ENCODE results near the gene TGIF1. TPM values are rescaled to one million over a fixed set of nuclear protein-coding genes. Genes with fewer than 3 reads are reported as not detected.

The TGIF1 gene
- total RNA-seq, 4 donors from 2014 or later, result 48.2 to 142 (median 64.0) TPM

DNA sequence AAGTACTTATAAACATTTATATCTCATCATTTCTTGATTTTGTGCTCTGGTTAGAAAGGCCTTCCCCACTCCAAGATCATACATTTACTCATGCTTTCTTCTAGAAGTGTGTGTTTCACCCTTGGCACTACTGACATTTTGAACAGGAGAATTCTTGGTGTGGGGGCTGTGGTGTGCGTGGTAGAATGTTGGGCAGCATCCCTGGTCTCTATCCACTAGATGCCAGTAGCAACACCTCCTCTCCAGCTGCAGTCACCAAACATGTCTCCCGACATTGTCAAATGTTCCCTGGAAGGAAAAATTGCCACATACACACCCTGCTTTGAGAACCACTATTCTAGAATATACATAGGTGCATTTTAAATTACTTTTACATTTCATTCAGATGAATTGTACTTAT lies 8.7 kb upstream of the TGIF1 start:
- TF ChIP-seq, protein P1, sequence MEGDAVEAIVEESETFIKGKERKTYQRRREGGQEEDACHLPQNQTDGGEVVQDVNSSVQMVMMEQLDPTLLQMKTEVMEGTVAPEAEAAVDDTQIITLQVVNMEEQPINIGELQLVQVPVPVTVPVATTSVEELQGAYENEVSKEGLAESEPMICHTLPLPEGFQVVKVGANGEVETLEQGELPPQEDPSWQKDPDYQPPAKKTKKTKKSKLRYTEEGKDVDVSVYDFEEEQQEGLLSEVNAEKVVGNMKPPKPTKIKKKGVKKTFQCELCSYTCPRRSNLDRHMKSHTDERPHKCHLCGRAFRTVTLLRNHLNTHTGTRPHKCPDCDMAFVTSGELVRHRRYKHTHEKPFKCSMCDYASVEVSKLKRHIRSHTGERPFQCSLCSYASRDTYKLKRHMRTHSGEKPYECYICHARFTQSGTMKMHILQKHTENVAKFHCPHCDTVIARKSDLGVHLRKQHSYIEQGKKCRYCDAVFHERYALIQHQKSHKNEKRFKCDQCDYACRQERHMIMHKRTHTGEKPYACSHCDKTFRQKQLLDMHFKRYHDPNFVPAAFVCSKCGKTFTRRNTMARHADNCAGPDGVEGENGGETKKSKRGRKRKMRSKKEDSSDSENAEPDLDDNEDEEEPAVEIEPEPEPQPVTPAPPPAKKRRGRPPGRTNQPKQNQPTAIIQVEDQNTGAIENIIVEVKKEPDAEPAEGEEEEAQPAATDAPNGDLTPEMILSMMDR (IDR thresholded peaks at IDR 0.05), result peak; percentile 33 to 49 (median 44)
- no peak for TF ChIP-seq POLR2A (IDR thresholded peaks at IDR 0.05; ENCODE audit: low read depth)
- H3K27ac ChIP-seq (replicated peaks in 1 of 4), result no peak overlapping the region
- no peak overlapping the region for H3K4me3 ChIP-seq
- H3K36me3 ChIP-seq, result no peaks in the 10 kb centered on the region
- intact Hi-C loops (cut with DNase I), result loop anchor here (10.0 kb wide), 2 partner anchors 96 to 786 kb away; partner anchors contain the start of gene SMCHD1
- peaks cover 0 to 7% (median 3%) of the 10 kb centered on the region in 4 donors for H3K4me1 ChIP-seq
- H3K9me3 ChIP-seq, result no peaks in the 10 kb centered on the region
- no peaks in the 10 kb centered on the region for H3K27me3 ChIP-seq
- WGBS, result 20% methylated on average over 2 of the region's 2 CpGs
- no peak for DNase-seq (ENCODE audit: extremely low spot score)

GRCh38 chr18:3442919-3443318 lies 7.1 kb upstream of the TGIF1 start:
- no peaks in the 10 kb centered on the region for H3K27me3 ChIP-seq
- peaks cover 9 to 16% (median 15%) of the 10 kb centered on the region in 4 donors for H3K4me1 ChIP-seq
- no peak for DNase-seq (ENCODE audit: extremely low spot score)
- H3K4me3 ChIP-seq, result no peak overlapping the region
- TF ChIP-seq, protein P1 (IDR thresholded peaks at IDR 0.05), result no peak
- TF ChIP-seq POLR2AphosphoS5 (IDR thresholded peaks at IDR 0.05), result no peak
- no peak for TF ChIP-seq EP300 (IDR thresholded peaks at IDR 0.05)
- TF ChIP-seq POLR2A (IDR thresholded peaks at IDR 0.05; ENCODE audit: low read depth), result no peak
- no peak overlapping the region for H3K27ac ChIP-seq (replicated peaks in 1 of 4)
- intact Hi-C loops (cut with DNase I), result loop anchor here (10.0 kb wide), 2 partner anchors 98 to 788 kb away; partner anchors contain the start of gene SMCHD1
- no peaks in the 10 kb centered on the region for H3K36me3 ChIP-seq
- WGBS, result 63% methylated on average over 4 of the region's 4 CpGs
- no peaks in the 10 kb centered on the region for H3K9me3 ChIP-seq

GRCh38 chr18:3444296-3444695 lies 5.7 kb upstream of the TGIF1 start:
- Histone ChIP-seq H3K4me1 (peaks cover 9 to 16% (median 15%) of the 10 kb centered on the region in 4 donors), H3K36me3 (no peaks in the 10 kb centered on the region), H3K9me3 (no peaks in the 10 kb centered on the region), H3K27me3 (no peaks in the 10 kb centered on the region), H3K27ac (replicated peaks in 1 of 4) (no peak overlapping the region), H3K4me3 (no peak overlapping the region)
- WGBS, result 95% methylated on average over 3 of the region's 3 CpGs
- no peak for DNase-seq (ENCODE audit: extremely low spot score)
- intact Hi-C loops (cut with DNase I), result loop anchor here (10.0 kb wide), 2 partner anchors 99 to 789 kb away; partner anchors contain the start of gene SMCHD1
- TF ChIP-seq POLR2A (IDR thresholded peaks at IDR 0.05; ENCODE audit: low read depth) (no peak), POLR2AphosphoS5 (IDR thresholded peaks at IDR 0.05) (no peak), EP300 (IDR thresholded peaks at IDR 0.05) (no peak)
- TF ChIP-seq, protein P1 (IDR thresholded peaks at IDR 0.05), result no peak

DNA sequence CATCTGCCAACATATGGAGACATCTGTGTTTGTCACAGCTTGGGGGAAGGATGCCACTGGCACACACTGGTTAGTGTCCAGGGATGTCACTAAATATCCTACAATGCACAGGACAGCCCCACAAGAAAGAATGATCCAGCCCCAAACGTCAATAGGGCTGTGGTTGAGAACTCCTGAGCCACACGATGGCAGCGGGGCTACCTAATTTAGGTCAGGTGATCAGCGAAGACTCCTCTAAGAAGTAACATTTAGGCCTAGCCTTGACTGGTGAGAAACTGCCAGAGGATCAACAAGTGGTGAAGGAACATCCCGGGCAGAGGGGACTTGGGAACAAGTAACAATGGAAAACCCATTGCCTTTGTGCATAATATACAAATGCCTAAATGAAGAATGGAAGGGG lies 5.0 kb upstream of the TGIF1 start:
- no peak overlapping the region for H3K27ac ChIP-seq (replicated peaks in 1 of 4)

More for the DNA sequence above, 5.0 kb upstream of the TGIF1 start:
- Histone ChIP-seq H3K4me3 (no peak overlapping the region), H3K27me3 (no peaks in the 10 kb centered on the region), H3K36me3 (no peaks in the 10 kb centered on the region), H3K9me3 (no peaks in the 10 kb centered on the region), H3K4me1 (peaks cover 9 to 16% (median 15%) of the 10 kb centered on the region in 4 donors)
- 93% methylated on average over 5 of the region's 5 CpGs for WGBS
- TF ChIP-seq, protein P1 (IDR thresholded peaks at IDR 0.05), result no peak
- TF ChIP-seq POLR2A (IDR thresholded peaks at IDR 0.05; ENCODE audit: low read depth), result no peak
- DNase-seq (ENCODE audit: extremely low spot score), result no peak
- intact Hi-C loops (cut with DNase I), result loop anchor here (10.0 kb wide), 2 partner anchors 100 to 790 kb away; partner anchors contain the start of gene SMCHD1
